GM18951 (cell line): ENCODE measurements around the gene ZDHHC16.
"Not testable (repeated sequence)": the region's sequence is repeated elsewhere in the genome, so short reads cannot be mapped to it uniquely, and the experiment has no call there.

Experiments used
- POLR2A ChIP-seq: IDR thresholded peaks from 4 replicates; pipeline ENCODE4 v1.6.1; 2011; ENCODE audit warnings: mild to moderate bottlenecking; ENCODE audit not compliant: insufficient read length, insufficient read depth; ENCODE audit errors: extremely low read depth
- in situ Hi-C: fragments of 300-500 bp; cut with MboI; formaldehyde crosslinking; loops from one replicate; pipeline ENCODE4 v1.12.0; 2022; ENCODE audit warnings: low sequenced_read_pairs, mixed read lengths, inconsistent platforms; ENCODE audit not compliant: unreplicated experiment

The ZDHHC16 gene

DNA sequence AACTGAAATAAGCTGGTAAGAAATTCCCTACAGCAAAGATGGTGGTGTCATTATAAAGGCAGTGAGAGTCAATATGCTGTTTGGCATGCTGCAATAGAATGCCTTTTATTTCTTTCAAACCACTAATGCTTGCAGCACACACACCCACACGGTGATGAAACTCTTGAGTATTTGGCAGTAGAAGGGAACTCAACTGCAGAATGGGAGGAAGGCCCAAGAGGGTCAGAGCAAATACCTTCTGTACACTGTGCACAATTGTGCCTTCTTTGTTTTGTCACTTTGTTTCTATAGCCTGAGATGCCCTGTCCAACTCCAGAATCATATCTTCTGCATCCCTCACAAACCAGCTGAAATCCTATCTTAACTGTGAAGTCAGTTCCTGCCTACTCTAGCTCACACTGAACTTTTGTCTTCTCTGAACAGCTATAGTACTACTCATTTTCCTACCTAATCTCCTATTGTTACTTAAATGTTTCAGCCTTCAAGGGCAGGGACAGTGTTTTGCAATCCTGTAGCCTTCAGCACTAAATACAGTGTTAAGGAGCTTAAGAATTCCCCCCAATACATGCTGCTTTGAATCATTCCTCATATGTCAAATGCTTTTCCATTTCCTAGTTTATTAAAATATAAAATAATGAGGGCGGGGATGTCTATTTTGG lies 30.1 kb downstream of the ZDHHC16 start:
- no peak for TF ChIP-seq POLR2A
- in situ Hi-C loops = no loop called here

DNA sequence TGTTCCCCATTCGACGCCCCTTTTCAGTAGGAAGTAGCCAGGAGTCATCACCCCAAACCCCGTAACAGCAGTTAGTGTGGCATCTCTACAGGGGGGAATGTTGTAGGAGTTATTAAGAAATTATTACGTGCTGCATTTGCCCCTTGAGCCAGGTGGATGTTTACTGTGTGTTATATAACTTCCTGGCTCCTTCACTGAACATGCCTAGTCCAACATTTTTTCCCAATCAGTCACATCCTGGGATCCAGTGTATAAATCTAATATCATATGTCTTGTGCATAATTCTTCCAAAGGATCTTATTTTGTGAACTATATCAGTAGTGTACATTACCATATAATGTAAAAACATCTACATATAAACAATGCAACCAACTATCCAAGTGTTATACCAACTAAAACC lies 33.4 kb downstream of the ZDHHC16 start:
- in situ Hi-C loops = not testable (repeated sequence)

DNA sequence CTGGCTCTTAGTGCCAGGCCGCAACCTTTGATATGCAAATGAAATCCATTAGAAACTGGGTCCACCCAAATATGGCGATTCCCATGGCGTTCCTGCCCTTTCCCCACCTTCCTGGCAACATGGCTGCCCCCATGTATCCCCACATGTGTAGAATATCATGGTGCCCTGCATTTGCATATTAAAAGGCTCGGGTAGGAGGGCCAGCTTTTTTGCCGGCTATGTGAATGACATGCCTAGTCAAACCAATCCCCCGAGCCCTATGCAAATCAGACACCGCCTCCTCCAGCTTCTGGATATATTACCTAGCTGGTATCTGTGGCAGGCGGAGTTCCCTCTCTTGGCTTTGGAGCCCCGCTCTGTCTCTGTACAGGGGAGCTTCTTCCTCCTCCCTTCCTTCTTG lies 34.0 kb downstream of the ZDHHC16 start:
- TF ChIP-seq POLR2A = no peak
- in situ Hi-C loops = no loop called here

DNA sequence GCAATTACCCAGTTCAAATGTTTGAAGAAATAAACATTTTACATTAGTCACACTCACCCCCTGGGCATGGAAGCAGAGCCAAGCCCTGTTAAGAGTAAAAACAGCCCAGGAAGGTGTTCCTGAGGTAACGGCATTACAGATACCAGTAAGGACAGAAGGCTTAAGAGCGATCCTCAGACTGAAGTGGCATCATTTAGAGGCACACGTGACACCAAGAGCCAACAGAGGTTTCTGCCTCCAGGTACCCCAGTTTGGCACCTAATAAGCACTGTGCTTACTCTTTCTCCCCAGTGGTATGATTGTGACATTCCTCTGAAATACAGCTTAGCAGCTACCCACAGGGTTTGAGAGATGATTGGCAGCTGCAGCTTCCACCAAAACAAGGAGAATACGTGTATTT lies 35.1 kb downstream of the ZDHHC16 start:
- in situ Hi-C loops = no loop called here

GRCh38 chr10:97482381-97482780 lies 36.4 kb downstream of the ZDHHC16 start:
- in situ Hi-C loops = no loop called here
- no peak for TF ChIP-seq POLR2A

More for the DNA sequence above, 35.1 kb downstream of the ZDHHC16 start:
- TF ChIP-seq POLR2A = no peak

DNA sequence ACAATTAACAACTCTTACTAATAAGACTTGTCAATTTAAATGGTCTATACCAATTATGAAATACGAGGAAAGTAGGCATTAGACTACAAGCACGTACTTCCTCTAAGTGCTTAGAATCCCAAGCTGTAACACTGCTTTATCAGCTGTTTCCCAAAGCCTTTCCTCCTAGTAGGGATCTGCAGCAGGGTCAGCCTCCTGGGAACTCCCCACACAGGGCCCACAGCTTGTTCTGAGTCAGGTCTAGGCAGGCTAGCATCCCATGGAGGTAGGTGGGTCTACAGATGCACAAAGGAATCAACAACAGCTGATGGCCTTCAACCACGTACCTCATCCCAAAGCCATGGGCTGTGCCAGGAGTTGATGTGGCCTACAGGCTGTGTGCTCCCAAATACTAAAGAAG lies 37.5 kb downstream of the ZDHHC16 start:
- in situ Hi-C loops = no loop called here

GRCh38 chr10:97483921-97484320 lies 37.9 kb downstream of the ZDHHC16 start:
- in situ Hi-C loops = no loop called here
- TF ChIP-seq POLR2A = no peak

More for the DNA sequence above, 37.5 kb downstream of the ZDHHC16 start:
- TF ChIP-seq POLR2A = no peak

GRCh38 chr10:97485647-97486281 lies 39.8 kb downstream of the ZDHHC16 start:
- in situ Hi-C loops = no loop called here

GRCh38 chr10:97490592-97490991 lies 44.6 kb downstream of the ZDHHC16 start:
- TF ChIP-seq POLR2A = no peak
- in situ Hi-C loops = no loop called here

More at GRCh38 chr10:97485647-97486281, 39.8 kb downstream of the ZDHHC16 start:
- no peak for TF ChIP-seq POLR2A

DNA sequence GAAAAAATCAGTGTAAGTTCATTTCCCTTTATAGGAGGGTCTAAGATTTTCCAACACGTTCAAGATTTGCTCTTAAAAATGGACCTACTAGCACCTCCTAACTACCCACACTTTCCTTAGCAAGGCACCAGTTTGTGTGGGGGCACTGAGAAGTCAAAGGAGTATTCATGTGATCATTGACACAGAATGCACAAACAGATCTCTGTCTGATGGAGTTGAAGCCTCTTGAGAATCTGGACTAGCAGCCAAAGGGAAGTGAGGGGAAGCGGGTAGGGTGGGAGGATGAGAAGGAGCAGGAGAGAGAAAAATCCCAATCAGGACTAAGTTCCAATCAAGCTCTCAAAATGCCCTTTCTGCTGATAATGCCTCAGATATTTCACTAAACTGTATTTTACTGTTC lies 48.2 kb downstream of the ZDHHC16 start:
- in situ Hi-C loops = no loop called here
- no peak for TF ChIP-seq POLR2A

GRCh38 chr10:97494863-97495506 lies 49.0 kb downstream of the ZDHHC16 start:
- in situ Hi-C loops = no loop called here
- TF ChIP-seq POLR2A = no peak

DNA sequence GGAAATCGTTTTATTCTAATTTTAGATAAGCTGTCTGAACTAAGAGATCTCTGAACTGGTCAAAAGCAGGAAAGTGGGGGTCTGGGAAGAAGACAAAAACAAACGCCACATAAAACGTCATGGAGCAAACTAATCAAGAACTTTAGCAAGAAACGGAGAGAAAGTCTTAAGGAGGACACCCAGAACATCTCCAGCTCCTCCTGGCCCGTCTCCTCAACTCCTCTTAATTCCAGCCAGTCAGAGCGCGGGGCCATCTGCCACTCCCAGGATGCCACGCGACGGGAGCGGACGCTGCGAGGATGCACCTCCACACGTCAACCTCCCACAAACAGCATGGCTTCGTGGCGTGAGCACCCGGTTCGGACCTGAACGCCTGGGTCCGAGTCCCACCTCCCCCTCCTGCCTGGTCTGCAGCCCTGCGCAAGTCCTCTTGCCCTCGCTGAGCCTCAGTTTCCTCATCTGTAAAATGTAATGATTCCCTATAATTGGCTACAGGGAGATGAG lies 51.6 kb downstream of the ZDHHC16 start:
- no peak for TF ChIP-seq POLR2A
- in situ Hi-C loops = no loop called here

DNA sequence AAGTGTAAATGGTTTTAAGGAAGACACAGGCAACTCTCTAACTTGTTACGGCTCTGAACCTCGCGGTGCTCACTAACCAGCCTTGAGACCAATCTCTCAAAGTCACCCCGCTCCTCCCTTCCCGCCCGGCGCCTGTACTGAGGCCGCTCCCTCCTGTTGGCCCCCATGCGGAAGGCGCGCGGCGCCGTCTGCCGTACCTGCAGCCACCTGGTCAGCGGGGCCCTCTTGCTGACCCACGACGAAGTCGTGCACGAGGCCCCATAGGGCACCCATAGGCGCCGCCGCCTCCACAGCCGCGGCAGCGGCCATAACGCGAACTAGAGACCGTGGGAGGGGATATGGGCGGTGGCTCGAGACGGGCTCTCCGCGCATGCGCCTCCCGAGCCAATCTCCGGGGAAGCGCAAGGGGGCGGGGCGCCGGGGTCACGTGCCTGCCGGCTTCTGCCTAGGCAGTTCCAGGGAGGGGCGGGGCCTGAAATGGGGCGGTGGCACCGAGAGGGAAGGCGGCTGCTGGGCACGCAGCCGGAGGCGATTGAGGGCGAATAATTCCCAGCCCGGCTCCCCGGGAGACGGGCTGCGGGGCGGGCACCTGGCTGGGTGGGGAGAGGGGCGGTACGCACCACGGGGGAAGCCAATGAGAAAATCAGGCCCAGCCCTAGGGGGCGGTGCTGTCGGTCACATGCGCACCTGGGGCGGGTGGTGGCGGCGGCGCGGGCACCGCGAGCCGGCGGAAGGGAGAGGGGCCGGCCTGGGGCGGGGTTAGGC lies 52.3 kb downstream of the ZDHHC16 start, which contains the start of gene MMS19:
TSS of gene MMS19 (minus strand) at position 347 of the 765 bp plus-strand sequence. CDS start at position 309, 38 bp downstream.
- peak; percentile 88 for TF ChIP-seq POLR2A
- in situ Hi-C loops = no loop called here

DNA sequence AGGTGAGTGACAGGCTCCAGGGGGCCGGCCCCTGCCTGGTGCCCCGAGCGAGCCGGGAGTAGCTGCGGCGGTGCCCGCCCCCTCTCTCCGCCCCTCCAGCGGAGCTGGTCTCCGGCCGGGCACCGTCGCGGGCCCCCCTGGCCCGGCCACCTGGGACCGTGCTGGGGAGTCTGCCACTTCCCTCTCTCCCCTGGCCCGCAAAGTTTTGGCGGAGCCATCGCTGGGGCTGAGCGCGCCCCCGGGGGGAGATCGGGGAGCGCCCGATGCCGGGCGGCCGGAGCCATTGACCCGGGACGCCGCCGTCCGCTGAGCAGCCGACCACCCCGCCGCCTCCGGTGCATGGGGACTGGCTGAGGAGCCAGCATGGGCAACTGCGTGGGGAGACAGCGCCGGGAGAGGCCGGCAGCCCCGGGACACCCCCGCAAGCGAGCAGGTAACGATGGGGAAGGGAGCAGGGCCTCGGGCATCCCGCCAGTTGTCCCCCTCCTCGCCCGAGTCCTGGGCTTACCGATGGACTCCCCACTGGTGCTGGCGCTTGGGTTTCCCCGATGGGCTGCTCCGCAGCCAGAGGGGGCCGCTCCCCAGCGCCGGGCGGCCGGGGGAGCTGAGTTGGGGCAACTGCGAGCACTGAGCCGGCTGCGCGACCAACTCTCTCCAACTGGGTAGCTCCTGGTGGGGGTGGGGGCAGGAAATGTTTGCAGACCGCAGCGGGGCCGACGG lies 53.0 kb downstream of the ZDHHC16 start, which contains the start of gene UBTD1:
TSS of gene UBTD1 (plus strand) at position 84 of the 720 bp plus-strand sequence. CDS start at position 364, 280 bp downstream.
- in situ Hi-C loops = no loop called here
- TF ChIP-seq POLR2A = no peak
